ENCODE data around the gene ADISSP. TPM values are rescaled to one million over a fixed set of nuclear protein-coding genes. Genes with fewer than 3 reads are reported as not detected.

The ADISSP gene
- polyA plus RNA-seq, 1 experiment: 34.3 TPM

DNA sequence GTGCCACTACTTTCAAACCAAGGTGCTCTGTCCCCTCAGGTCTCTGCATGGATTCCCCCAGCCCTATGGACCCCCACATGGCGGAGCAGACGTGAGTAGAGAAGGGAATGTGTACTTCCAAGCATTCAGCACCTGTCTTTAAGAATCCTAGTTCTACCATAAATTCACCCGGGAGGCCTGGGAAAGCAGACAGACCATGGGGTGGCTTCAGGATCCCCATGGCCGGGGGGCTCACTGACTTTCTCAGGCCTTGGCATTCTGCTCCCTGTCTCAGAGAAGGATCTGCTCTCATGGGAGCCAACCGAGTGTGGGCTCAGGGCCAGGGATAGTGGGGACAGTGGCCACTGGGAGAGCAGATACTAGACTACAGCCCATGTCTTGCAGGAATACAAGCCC is 30.8 kb upstream of the ADISSP start:
- POLR2A ChIA-PET: no interaction called here
- DNase-seq (ENCODE audit: low read depth): no peak
- peaks cover 36% of the 10 kb centered on the region for H3K36me3 ChIP-seq (ENCODE audit: control insufficient read depth, insufficient read depth, low read length)
- CTCF ChIA-PET: no interaction called here
- H3K4me3 ChIP-seq (ENCODE audit: low read depth, low read length): no peak overlapping the region
- no peaks in the 10 kb centered on the region for H3K27me3 ChIP-seq (ENCODE audit: control insufficient read depth, insufficient read depth, low read length)
- TF ChIP-seq, protein P1, sequence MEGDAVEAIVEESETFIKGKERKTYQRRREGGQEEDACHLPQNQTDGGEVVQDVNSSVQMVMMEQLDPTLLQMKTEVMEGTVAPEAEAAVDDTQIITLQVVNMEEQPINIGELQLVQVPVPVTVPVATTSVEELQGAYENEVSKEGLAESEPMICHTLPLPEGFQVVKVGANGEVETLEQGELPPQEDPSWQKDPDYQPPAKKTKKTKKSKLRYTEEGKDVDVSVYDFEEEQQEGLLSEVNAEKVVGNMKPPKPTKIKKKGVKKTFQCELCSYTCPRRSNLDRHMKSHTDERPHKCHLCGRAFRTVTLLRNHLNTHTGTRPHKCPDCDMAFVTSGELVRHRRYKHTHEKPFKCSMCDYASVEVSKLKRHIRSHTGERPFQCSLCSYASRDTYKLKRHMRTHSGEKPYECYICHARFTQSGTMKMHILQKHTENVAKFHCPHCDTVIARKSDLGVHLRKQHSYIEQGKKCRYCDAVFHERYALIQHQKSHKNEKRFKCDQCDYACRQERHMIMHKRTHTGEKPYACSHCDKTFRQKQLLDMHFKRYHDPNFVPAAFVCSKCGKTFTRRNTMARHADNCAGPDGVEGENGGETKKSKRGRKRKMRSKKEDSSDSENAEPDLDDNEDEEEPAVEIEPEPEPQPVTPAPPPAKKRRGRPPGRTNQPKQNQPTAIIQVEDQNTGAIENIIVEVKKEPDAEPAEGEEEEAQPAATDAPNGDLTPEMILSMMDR (IDR thresholded peaks at IDR 0.05; ENCODE audit: insufficient read depth, low read depth, low read length): no peak

DNA sequence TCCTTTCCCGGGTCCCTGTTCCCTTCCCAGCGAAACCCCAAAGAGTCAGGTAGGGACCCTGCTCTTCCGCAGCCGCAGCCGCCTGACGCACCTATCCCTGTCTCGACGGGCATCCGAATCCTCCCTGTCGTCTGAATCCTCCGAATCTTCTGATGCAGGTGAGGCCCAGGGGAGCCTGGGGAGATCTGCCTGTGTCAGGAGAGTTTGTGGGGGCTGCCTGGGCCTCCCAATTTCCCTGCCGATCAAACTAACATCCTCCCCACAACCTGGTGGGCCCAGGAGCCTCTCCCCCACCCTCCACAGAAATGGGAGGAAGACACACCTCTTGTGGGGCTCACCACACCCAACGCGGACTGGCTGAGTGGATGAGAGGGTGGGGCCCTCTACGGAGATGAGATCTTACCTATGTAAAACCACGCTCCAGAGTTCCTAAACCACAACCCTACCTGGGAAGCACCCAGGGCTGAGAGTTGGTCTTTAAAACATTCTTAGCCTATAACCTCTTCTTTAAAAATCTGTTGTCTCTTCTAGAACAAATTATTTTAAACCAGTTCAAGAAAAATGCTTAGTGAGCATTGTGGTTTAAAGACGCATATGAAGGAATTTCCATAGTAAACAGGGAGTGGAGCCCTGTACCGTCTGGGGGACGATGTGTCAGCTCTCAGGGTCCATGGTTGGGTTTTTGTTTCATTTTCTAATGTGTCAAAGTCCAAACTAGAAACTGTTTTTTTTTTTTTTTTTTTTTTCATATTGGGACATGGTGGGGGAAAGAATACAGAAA is 30.2 kb upstream of the ADISSP start:
- Histone ChIP-seq H3K4me3 (ENCODE audit: low read depth, low read length) (peak overlapping the region; percentile 68), H3K27me3 (ENCODE audit: control insufficient read depth, insufficient read depth, low read length) (no peaks in the 10 kb centered on the region), H3K36me3 (ENCODE audit: control insufficient read depth, insufficient read depth, low read length) (peaks cover 31% of the 10 kb centered on the region)
- ChIA-PET POLR2A (no interaction called here), CTCF (interaction anchor here (2.9 kb wide), 1 partner anchor 11 kb away, joined by 10 read pairs; the partner anchor contains the start of gene CENPB)
- TF ChIP-seq, protein P1 (IDR thresholded peaks at IDR 0.05; ENCODE audit: insufficient read depth, low read depth, low read length): no peak
- no peak for DNase-seq (ENCODE audit: low read depth)

- TF ChIP-seq, protein P1 (IDR thresholded peaks at IDR 0.05; ENCODE audit: insufficient read depth, low read depth, low read length): no peak
- Histone ChIP-seq H3K27me3 (ENCODE audit: control insufficient read depth, insufficient read depth, low read length) (no peaks in the 10 kb centered on the region), H3K36me3 (ENCODE audit: control insufficient read depth, insufficient read depth, low read length) (peaks cover 28% of the 10 kb centered on the region), H3K4me3 (ENCODE audit: low read depth, low read length) (peak overlapping the region; percentile 68)
- DNase-seq (ENCODE audit: low read depth): no peak
- POLR2A ChIA-PET: no interaction called here
- CTCF ChIA-PET: interaction anchor here (1.9 to 2.9 kb wide), 2 partner anchors 10 to 16 kb away, joined by 6 to 10 read pairs; partner anchors contain the start of gene CENPB
Measured at GRCh38 chr20:3797226-3797545, 29.6 kb upstream of the ADISSP start.

GRCh38 chr20:3796477-3797225 is 29.1 kb upstream of the ADISSP start:
- CTCF ChIA-PET: interaction anchor here (0.8 to 2.9 kb wide), 7 partner anchors 9 to 23 kb away, joined by 3 to 28 read pairs (median 5); partner anchors contain the start of genes AP5S1, CENPB and SPEF1
- Histone ChIP-seq H3K36me3 (ENCODE audit: control insufficient read depth, insufficient read depth, low read length) (peaks cover 24% of the 10 kb centered on the region), H3K4me3 (ENCODE audit: low read depth, low read length) (peak overlapping the region; percentile 68), H3K27me3 (ENCODE audit: control insufficient read depth, insufficient read depth, low read length) (no peaks in the 10 kb centered on the region)
- POLR2A ChIA-PET: interaction anchor here (0.5 to 0.6 kb wide), 2 partner anchors 8 to 117 kb away, joined by 3 read pairs; no protein-coding TSS in a partner anchor
- DNase-seq (ENCODE audit: low read depth): no peak
- TF ChIP-seq, protein P1 (IDR thresholded peaks at IDR 0.05; ENCODE audit: insufficient read depth, low read depth, low read length): no peak

All from BJ (cell line).